Measurements from ENCODE around the gene ROMO1.

- TF ChIP-seq CTCF (IDR thresholded peaks at IDR 0.05; ENCODE audit: poor library complexity) (no peak), EZH2phosphoT487 (IDR thresholded peaks at IDR 0.05; ENCODE audit: low read depth, severe bottlenecking, unreplicated experiment) (no peak)
Observed at GRCh38 chr20:35662551-35662950, 36.7 kb upstream of the ROMO1 start.
